Mesodermal cell (in vitro differentiated cells): ENCODE data around the gene RREB1.
A peak's percentile ranks its signal among the peaks of the same experiment; 100 is the strongest.

ENCODE experiments used
- H3K27ac ChIP-seq: 2 replicates; pipeline ENCODE4 v1.7.0; 2013; ENCODE audit warnings: mild to moderate bottlenecking, low read depth, low read length, moderate library complexity; ENCODE audit not compliant: severe bottlenecking
- H3K36me3 ChIP-seq: 2 replicates; pipeline ENCODE4 v1.7.1; 2013; ENCODE audit warnings: mild to moderate bottlenecking, low read length, moderate library complexity; ENCODE audit not compliant: control insufficient read depth, insufficient read depth
- H3K4me1 ChIP-seq: one replicate; pipeline ENCODE4 v1.7.1; 2013; ENCODE audit warnings: mild to moderate bottlenecking, low read length; ENCODE audit not compliant: insufficient read depth, control insufficient read depth, poor library complexity, severe bottlenecking
- H3K4me3 ChIP-seq: 2 replicates; pipeline ENCODE4 v1.7.0; 2013; ENCODE audit warnings: low read length, control low read depth, mild to moderate bottlenecking; ENCODE audit not compliant: insufficient read depth, poor library complexity, severe bottlenecking; ENCODE audit errors: extremely low read depth
- H3K9me3 ChIP-seq: 2 replicates; pipeline ENCODE4 v1.7.1; 2013; ENCODE audit warnings: mild to moderate bottlenecking, low read length, moderate library complexity; ENCODE audit not compliant: control insufficient read depth
- WGBS, 2 experiments: methylation state at CpG; one replicate each; pipeline ENCODE4 v1.1.5; 2013; ENCODE audit warnings: missing lambda C conversion rate in 2 of 2; ENCODE audit not compliant: insufficient coverage in 2 of 2; 5-methylcytosine and 5-hydroxymethylcytosine counted together

Gene RREB1

GRCh38 chr6:7166410-7167293 lies 58.9 kb downstream of the RREB1 start:
- WGBS, 2 experiments: 90 to 94% methylated on average over 15 to 17 of the region's 19 CpGs
- H3K4me3 ChIP-seq: no peak overlapping the region
- no peaks in the 10 kb centered on the region for H3K9me3 ChIP-seq
- no peak overlapping the region for H3K27ac ChIP-seq
- H3K36me3 ChIP-seq: peaks cover 14% of the 10 kb centered on the region
- peaks cover 41% of the 10 kb centered on the region for H3K4me1 ChIP-seq

GRCh38 chr6:7169296-7169721 lies 61.5 kb downstream of the RREB1 start:
- H3K4me3 ChIP-seq: no peak overlapping the region
- peaks cover 56% of the 10 kb centered on the region for H3K4me1 ChIP-seq
- no peaks in the 10 kb centered on the region for H3K9me3 ChIP-seq
- 76 to 86% methylated on average over 2 to 3 of the region's 3 CpGs for WGBS, 2 experiments
- H3K36me3 ChIP-seq: peaks cover 5% of the 10 kb centered on the region
- H3K27ac ChIP-seq: peak overlapping the region; percentile 45

GRCh38 chr6:7170117-7170732 lies 62.5 kb downstream of the RREB1 start:
- Histone ChIP-seq H3K36me3 (peaks cover 5% of the 10 kb centered on the region), H3K4me3 (no peak overlapping the region), H3K9me3 (no peaks in the 10 kb centered on the region), H3K27ac (no peak overlapping the region), H3K4me1 (peaks cover 54% of the 10 kb centered on the region)
- WGBS, 2 experiments: 89 to 100% methylated on average over 3 to 5 of the region's 6 CpGs

- H3K27ac ChIP-seq: no peak overlapping the region
- H3K9me3 ChIP-seq: no peaks in the 10 kb centered on the region
- peaks cover 5% of the 10 kb centered on the region for H3K36me3 ChIP-seq
- peaks cover 54% of the 10 kb centered on the region for H3K4me1 ChIP-seq
- WGBS, 2 experiments: 94 to 96% methylated on average over 10 of the region's 10 CpGs
- no peak overlapping the region for H3K4me3 ChIP-seq
Observed at GRCh38 chr6:7171119-7171518, 63.4 kb downstream of the RREB1 start.

- Histone ChIP-seq H3K36me3 (peaks cover 4% of the 10 kb centered on the region), H3K4me1 (peaks cover 51% of the 10 kb centered on the region), H3K27ac (no peak overlapping the region), H3K9me3 (no peaks in the 10 kb centered on the region), H3K4me3 (no peak overlapping the region)
- WGBS, 2 experiments: 96 to 100% methylated on average over 3 to 5 of the region's 5 CpGs
Observed at GRCh38 chr6:7171733-7172132, 64.0 kb downstream of the RREB1 start.

- no peaks in the 10 kb centered on the region for H3K9me3 ChIP-seq
- no peak overlapping the region for H3K4me3 ChIP-seq
- peaks cover 51% of the 10 kb centered on the region for H3K4me1 ChIP-seq
- peak overlapping the region; percentile 67 for H3K27ac ChIP-seq
- WGBS, 2 experiments: 77 to 84% methylated on average over 2 to 7 of the region's 7 CpGs
- peaks cover 12% of the 10 kb centered on the region for H3K36me3 ChIP-seq
Observed at GRCh38 chr6:7172649-7173048, 64.9 kb downstream of the RREB1 start.

GRCh38 chr6:7173843-7174503 lies 66.2 kb downstream of the RREB1 start:
- H3K4me1 ChIP-seq: peaks cover 53% of the 10 kb centered on the region
- H3K9me3 ChIP-seq: no peaks in the 10 kb centered on the region
- H3K36me3 ChIP-seq: peaks cover 25% of the 10 kb centered on the region
- H3K27ac ChIP-seq: peak overlapping the region; percentile 67
- WGBS, 2 experiments: 5 to 48% methylated on average over 4 to 8 of the region's 9 CpGs
- H3K4me3 ChIP-seq: no peak overlapping the region

GRCh38 chr6:7175462-7175861 lies 67.7 kb downstream of the RREB1 start:
- WGBS, 2 experiments: 73 to 76% methylated on average over 4 of the region's 5 CpGs
- Histone ChIP-seq H3K27ac (no peak overlapping the region), H3K36me3 (peaks cover 39% of the 10 kb centered on the region), H3K9me3 (no peaks in the 10 kb centered on the region), H3K4me3 (no peak overlapping the region), H3K4me1 (peaks cover 46% of the 10 kb centered on the region)

GRCh38 chr6:7176208-7176607 lies 68.4 kb downstream of the RREB1 start:
- Histone ChIP-seq H3K4me3 (no peak overlapping the region), H3K27ac (no peak overlapping the region), H3K36me3 (peaks cover 47% of the 10 kb centered on the region), H3K4me1 (peaks cover 42% of the 10 kb centered on the region), H3K9me3 (no peaks in the 10 kb centered on the region)
- 70 to 83% methylated on average over 2 to 4 of the region's 5 CpGs for WGBS, 2 experiments

- H3K27ac ChIP-seq: no peak overlapping the region
- no peaks in the 10 kb centered on the region for H3K9me3 ChIP-seq
- H3K4me3 ChIP-seq: no peak overlapping the region
- H3K4me1 ChIP-seq: peaks cover 35% of the 10 kb centered on the region
- H3K36me3 ChIP-seq: peaks cover 68% of the 10 kb centered on the region
- WGBS, 2 experiments: 85 to 94% methylated on average over 2 to 4 of the region's 4 CpGs
Observed at GRCh38 chr6:7178280-7178679, 70.5 kb downstream of the RREB1 start.
